Loucy (cell line): ENCODE data around the gene CAPNS1.
"Not testable (repeated sequence)": the region's sequence is repeated elsewhere in the genome, so short reads cannot be mapped to it uniquely, and the experiment has no call there.

Experiments used
- H2AFZ ChIP-seq: fragments of 200-600 bp; sonication (generic); 2 replicates; pipeline ENCODE4 v1.6.0; 2016; ENCODE audit warnings: antibody characterized with exemption, mild to moderate bottlenecking, low read length, moderate library complexity
- H3F3A ChIP-seq: fragments of 200-600 bp; 2 replicates; pipeline ENCODE4 v1.6.0; 2016; ENCODE audit warnings: antibody characterized with exemption, low read depth, mild to moderate bottlenecking
- H3K27me3 ChIP-seq: fragments of 200-600 bp; sonication (generic); 2 replicates; pipeline ENCODE4 v1.6.1; 2014; ENCODE audit warnings: low read length, mild to moderate bottlenecking; ENCODE audit not compliant: insufficient read depth, poor library complexity, severe bottlenecking
- H3K36me3 ChIP-seq: fragments of 200-600 bp; sonication (generic); 2 replicates; pipeline ENCODE4 v1.6.1; 2016; ENCODE audit warnings: low read length; ENCODE audit not compliant: insufficient read depth
- H3K4me1 ChIP-seq: fragments of 200-600 bp; sonication (generic); 2 replicates; pipeline ENCODE4 v1.5.1; 2014; ENCODE audit warnings: low read length, mild to moderate bottlenecking; ENCODE audit not compliant: insufficient read depth, poor library complexity, severe bottlenecking
- H3K4me2 ChIP-seq: fragments of 200-600 bp; sonication (generic); 2 replicates; pipeline ENCODE4 v1.6.0; 2014; ENCODE audit warnings: antibody characterized with exemption, low read length, low read depth, mild to moderate bottlenecking; ENCODE audit not compliant: poor library complexity, severe bottlenecking
- H3K4me3 ChIP-seq: fragments of 200-600 bp; sonication (generic); 2 replicates; pipeline ENCODE4 v1.5.1; 2014; ENCODE audit warnings: low read length, mild to moderate bottlenecking, mixed read lengths; ENCODE audit not compliant: poor library complexity, severe bottlenecking
- H3K79me2 ChIP-seq: fragments of 200-600 bp; sonication (generic); 2 replicates; pipeline ENCODE4 v1.6.1; 2014; ENCODE audit warnings: low read length; ENCODE audit not compliant: insufficient read depth
- H3K9ac ChIP-seq: fragments of 200-600 bp; sonication (generic); 2 replicates; pipeline ENCODE4 v1.6.0; 2014; ENCODE audit warnings: mild to moderate bottlenecking, low read depth, low read length, moderate library complexity; ENCODE audit not compliant: poor library complexity, severe bottlenecking
- H3K9me2 ChIP-seq: fragments of 200-600 bp; sonication (generic); replicated peaks from 2 replicates; pipeline ENCODE4 v1.6.1; 2016; ENCODE audit warnings: low read depth, low read length, mixed read lengths
- H3K9me3 ChIP-seq: fragments of 200-600 bp; sonication (generic); 2 replicates; pipeline ENCODE4 v1.6.1; 2014; ENCODE audit warnings: mild to moderate bottlenecking, antibody characterized with exemption, low read length, low read depth; ENCODE audit not compliant: insufficient read depth
- H4K20me1 ChIP-seq: fragments of 200-600 bp; sonication (generic); 2 replicates; pipeline ENCODE4 v1.6.0; 2014; ENCODE audit warnings: antibody characterized with exemption, low read length, mild to moderate bottlenecking; ENCODE audit not compliant: insufficient read depth, poor library complexity, severe bottlenecking
- EZH2phosphoT487 ChIP-seq: fragments of 200-600 bp; IDR thresholded peaks from 2 replicates; pipeline ENCODE4 v1.6.1; 2018; ENCODE audit warnings: antibody characterized with exemption, mild to moderate bottlenecking, moderate library complexity, borderline replicate concordance
- TF ChIP-seq, protein P1 (sequence below): fragments of 200-600 bp; sonication (generic); conservative IDR thresholded peaks from 2 replicates; pipeline ENCODE4 v1.5.1; 2014; ENCODE audit warnings: mild to moderate bottlenecking, antibody characterized with exemption, low read length

CAPNS1 gene

DNA sequence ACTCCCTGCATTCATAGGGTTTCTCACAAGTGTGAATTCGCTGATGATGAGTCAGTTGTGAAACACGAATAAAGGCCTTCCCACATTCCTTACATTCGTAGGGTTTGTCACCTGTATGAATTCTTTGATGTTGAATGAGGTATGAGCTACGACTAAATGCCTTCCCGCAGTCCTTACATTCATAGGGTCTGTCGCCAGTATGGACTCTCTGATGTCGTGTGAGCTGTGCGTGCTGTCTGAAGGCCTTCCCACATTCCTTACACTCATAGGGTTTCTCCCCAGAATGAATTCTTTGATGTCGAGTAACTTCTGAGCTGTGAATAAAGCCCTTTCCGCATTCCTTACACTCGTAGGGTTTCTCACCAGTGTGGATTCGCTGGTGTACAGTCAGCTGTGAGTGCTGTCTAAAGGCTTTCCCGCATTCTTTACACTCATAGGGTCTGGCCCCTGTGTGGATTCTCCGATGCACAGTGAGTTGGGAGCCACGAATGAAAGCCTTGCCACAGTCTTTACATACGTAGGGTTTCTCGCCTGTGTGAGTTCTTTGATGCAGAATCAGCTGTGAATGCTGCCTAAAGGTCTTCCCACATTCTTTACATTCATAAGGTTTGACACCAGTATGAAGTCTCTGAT is 42.9 kb downstream of the CAPNS1 start:
- Histone ChIP-seq H3F3A (no peaks in the 10 kb centered on the region), H3K36me3 (no peaks in the 10 kb centered on the region), H3K27me3 (no peaks in the 10 kb centered on the region), H4K20me1 (no peaks in the 10 kb centered on the region), H3K4me1 (no peaks in the 10 kb centered on the region), H3K9me2 (no peaks in the 10 kb centered on the region), H2AFZ (no peak overlapping the region), H3K4me3 (no peak overlapping the region), H3K9me3 (no peaks in the 10 kb centered on the region), H3K9ac (no peak overlapping the region), H3K4me2 (no peak overlapping the region), H3K79me2 (no peaks in the 10 kb centered on the region)
- TF ChIP-seq, protein P1, sequence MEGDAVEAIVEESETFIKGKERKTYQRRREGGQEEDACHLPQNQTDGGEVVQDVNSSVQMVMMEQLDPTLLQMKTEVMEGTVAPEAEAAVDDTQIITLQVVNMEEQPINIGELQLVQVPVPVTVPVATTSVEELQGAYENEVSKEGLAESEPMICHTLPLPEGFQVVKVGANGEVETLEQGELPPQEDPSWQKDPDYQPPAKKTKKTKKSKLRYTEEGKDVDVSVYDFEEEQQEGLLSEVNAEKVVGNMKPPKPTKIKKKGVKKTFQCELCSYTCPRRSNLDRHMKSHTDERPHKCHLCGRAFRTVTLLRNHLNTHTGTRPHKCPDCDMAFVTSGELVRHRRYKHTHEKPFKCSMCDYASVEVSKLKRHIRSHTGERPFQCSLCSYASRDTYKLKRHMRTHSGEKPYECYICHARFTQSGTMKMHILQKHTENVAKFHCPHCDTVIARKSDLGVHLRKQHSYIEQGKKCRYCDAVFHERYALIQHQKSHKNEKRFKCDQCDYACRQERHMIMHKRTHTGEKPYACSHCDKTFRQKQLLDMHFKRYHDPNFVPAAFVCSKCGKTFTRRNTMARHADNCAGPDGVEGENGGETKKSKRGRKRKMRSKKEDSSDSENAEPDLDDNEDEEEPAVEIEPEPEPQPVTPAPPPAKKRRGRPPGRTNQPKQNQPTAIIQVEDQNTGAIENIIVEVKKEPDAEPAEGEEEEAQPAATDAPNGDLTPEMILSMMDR, result no peak
- TF ChIP-seq EZH2phosphoT487, result no peak

DNA sequence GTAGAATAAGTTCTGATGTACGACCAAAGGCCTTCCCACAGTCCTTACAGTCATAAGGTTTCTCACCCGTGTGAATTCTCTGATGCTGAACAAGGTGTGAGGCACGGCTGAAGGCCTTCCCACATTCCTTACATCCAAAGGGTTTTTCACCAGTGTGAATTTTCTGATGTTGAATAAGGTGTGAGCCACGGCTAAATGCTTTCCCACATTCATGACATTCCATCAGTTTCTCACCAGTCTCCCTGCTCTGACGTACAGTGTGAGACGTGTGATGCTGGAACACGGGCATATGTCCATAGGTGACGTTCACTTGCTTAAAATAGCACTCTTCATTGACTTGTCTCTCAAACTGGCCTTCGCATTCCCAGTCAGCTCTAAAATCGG is 43.4 kb downstream of the CAPNS1 start:
- Histone ChIP-seq H3K4me2 (no peak overlapping the region), H3F3A (no peaks in the 10 kb centered on the region), H3K4me1 (no peaks in the 10 kb centered on the region), H2AFZ (no peak overlapping the region), H3K27me3 (no peaks in the 10 kb centered on the region), H3K9me2 (no peaks in the 10 kb centered on the region), H3K36me3 (no peaks in the 10 kb centered on the region), H3K9me3 (no peaks in the 10 kb centered on the region), H3K79me2 (no peaks in the 10 kb centered on the region), H3K9ac (no peak overlapping the region), H4K20me1 (no peaks in the 10 kb centered on the region), H3K4me3 (no peak overlapping the region)
- TF ChIP-seq, protein P1, result no peak
- TF ChIP-seq EZH2phosphoT487, result no peak

DNA sequence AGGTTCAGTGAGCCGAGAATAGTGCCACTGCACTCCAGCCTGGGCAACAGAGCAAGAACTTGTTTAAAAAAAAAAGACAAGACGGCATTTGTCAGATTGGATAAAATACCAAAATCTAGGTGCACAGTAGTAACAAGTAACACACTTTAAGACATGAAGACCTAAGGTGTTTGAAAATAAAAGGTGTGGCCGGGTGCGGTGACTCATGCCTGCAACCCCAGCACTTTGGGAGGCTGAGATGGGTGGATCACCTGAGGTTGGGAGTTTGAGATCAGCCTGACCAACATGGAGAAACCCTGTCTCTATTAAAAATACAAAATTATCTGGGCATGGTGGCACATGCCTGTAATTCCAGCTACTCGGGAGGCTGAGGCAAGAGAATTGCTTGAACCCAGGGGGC is 46.9 kb downstream of the CAPNS1 start:
- not testable (repeated sequence) for H3K27me3 ChIP-seq, H3K36me3 ChIP-seq, H3K9me3 ChIP-seq, H2AFZ ChIP-seq, H3K4me1 ChIP-seq, H3K4me3 ChIP-seq, H4K20me1 ChIP-seq, H3K9me2 ChIP-seq, H3F3A ChIP-seq, H3K79me2 ChIP-seq, H3K9ac ChIP-seq, H3K4me2 ChIP-seq

DNA sequence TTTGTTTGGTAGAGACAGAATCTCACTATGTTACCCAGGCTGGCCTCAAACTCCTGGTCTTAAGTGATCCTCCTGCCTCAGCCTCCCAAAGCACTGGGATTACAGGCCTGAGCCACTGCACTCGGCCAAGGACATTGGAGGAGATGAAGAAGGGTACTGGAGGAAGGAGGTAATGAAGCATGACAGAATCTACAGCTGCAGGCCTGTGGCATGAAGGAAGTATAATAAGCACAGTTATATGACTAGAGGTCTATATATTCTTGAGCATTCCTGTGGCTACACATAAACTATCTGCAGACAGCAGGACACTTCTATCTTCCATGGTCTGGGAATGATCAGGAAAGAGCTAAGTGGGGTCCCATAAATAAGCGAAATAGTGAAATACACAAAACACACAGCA is 56.4 kb downstream of the CAPNS1 start:
- no peak overlapping the region for H3K9ac ChIP-seq
- no peak overlapping the region for H2AFZ ChIP-seq
- no peak overlapping the region for H3K4me3 ChIP-seq
- H3K9me2 ChIP-seq, result no peaks in the 10 kb centered on the region
- H3K79me2 ChIP-seq, result no peaks in the 10 kb centered on the region
- H3K27me3 ChIP-seq, result no peaks in the 10 kb centered on the region
- H4K20me1 ChIP-seq, result no peaks in the 10 kb centered on the region
- no peaks in the 10 kb centered on the region for H3K4me1 ChIP-seq
- no peak overlapping the region for H3K4me2 ChIP-seq
- H3K36me3 ChIP-seq, result peaks cover 4% of the 10 kb centered on the region; the same call in 1 of the 2 replicates
- no peaks in the 10 kb centered on the region for H3K9me3 ChIP-seq
- no peaks in the 10 kb centered on the region for H3F3A ChIP-seq
- TF ChIP-seq, protein P1, result no peak
- TF ChIP-seq EZH2phosphoT487, result no peak
